ENCODE data around the gene KCNQ1OT1.

Gene KCNQ1OT1

DNA sequence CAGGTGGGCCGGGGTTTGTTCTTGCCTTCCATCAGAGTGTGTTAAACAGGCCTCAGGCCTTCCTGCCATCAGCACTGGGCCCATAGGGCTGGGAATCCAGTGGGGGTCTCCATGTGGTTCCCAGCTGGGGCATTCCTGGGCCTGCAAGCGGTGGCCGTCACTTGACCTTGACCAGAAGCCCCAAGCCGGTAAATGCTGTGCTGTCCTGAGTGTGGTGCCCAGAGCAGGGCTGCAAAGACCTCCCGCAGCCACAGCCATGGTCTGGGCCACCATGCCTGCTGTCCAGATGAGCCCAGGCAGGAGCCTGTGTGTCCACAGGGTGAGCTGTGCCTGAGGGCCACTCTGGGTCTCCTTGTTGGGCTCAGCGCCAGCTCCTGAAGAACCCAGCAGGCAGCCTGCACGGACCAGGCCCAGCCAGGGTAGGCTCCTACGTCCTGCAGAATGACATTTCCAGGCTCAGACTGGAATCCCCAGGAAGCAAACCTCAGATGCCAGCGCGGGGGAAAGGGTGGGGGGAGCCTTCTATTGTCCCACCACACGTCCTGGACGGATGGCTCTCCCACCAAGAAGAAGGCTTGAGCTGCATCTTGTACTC is 117.3 kb downstream of the KCNQ1OT1 start (continued):
- TF ChIP-seq IKZF3 (tag by site-specific recombination; IDR thresholded peaks at IDR 0.05), result no peak
- TF ChIP-seq, protein P1, sequence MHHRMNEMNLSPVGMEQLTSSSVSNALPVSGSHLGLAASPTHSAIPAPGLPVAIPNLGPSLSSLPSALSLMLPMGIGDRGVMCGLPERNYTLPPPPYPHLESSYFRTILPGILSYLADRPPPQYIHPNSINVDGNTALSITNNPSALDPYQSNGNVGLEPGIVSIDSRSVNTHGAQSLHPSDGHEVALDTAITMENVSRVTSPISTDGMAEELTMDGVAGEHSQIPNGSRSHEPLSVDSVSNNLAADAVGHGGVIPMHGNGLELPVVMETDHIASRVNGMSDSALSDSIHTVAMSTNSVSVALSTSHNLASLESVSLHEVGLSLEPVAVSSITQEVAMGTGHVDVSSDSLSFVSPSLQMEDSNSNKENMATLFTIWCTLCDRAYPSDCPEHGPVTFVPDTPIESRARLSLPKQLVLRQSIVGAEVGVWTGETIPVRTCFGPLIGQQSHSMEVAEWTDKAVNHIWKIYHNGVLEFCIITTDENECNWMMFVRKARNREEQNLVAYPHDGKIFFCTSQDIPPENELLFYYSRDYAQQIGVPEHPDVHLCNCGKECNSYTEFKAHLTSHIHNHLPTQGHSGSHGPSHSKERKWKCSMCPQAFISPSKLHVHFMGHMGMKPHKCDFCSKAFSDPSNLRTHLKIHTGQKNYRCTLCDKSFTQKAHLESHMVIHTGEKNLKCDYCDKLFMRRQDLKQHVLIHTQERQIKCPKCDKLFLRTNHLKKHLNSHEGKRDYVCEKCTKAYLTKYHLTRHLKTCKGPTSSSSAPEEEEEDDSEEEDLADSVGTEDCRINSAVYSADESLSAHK (tag by site-specific recombination; IDR thresholded peaks at IDR 0.05), result no peak
- TF ChIP-seq, protein P2, sequence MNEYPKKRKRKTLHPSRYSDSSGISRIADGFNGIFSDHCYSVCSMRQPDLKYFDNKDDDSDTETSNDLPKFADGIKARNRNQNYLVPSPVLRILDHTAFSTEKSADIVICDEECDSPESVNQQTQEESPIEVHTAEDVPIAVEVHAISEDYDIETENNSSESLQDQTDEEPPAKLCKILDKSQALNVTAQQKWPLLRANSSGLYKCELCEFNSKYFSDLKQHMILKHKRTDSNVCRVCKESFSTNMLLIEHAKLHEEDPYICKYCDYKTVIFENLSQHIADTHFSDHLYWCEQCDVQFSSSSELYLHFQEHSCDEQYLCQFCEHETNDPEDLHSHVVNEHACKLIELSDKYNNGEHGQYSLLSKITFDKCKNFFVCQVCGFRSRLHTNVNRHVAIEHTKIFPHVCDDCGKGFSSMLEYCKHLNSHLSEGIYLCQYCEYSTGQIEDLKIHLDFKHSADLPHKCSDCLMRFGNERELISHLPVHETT (tag by site-specific recombination; IDR thresholded peaks at IDR 0.05), result no peak
- TF ChIP-seq ZNF830 (tag by site-specific recombination; IDR thresholded peaks at IDR 0.05; ENCODE audit: low read depth), result no peak

DNA sequence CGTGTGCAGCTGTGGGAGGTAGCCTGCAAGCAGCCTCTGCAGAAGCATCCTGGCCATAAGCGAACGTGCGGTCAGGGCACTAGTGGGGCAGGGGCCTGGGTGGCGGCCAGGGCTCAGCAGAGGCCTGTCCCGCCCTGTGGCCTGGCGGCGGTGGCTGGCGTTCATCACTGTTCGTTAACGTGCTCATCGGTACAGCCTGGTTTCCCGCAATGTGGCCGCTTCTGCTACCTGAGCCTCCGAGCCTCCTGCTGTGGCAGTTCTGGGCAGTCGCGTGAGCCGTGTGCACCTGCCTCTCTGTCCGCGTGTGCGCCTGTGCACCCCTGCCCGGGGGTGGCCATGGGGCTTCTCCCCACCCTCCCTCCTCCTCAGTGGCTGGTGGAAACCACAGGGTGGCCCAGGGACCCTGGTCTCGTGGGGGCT is 117.9 kb downstream of the KCNQ1OT1 start:
- no peaks in the 10 kb centered on the region for H3K4me1 ChIP-seq (ENCODE audit: control insufficient read depth, insufficient read depth, low read length)
- CTCF ChIA-PET, result no interaction called here

More for the DNA sequence above, 117.9 kb downstream of the KCNQ1OT1 start:
- H3K27ac ChIP-seq (ENCODE audit: extremely low read depth, low read depth, low read length), result no peak overlapping the region
- no peaks in the 10 kb centered on the region for H3K36me3 ChIP-seq (ENCODE audit: control insufficient read depth in 2 of 2, insufficient read depth in 1 of 2, low read length in 2 of 2)
- POLR2A ChIA-PET, result no interaction called here
- no peaks in the 10 kb centered on the region for H3K9me3 ChIP-seq (ENCODE audit: control insufficient read depth, insufficient read depth, low read depth, low read length)
- TF ChIP-seq ZNF792 (tag by site-specific recombination; IDR thresholded peaks at IDR 0.05) (no peak), ZNF555 (tag by site-specific recombination; conservative IDR thresholded peaks at IDR 0.05) (no peak), ZNF660 (tag by site-specific recombination; IDR thresholded peaks at IDR 0.05) (no peak), KLF1 (tag by site-specific recombination; IDR thresholded peaks at IDR 0.05) (no peak), WT1 (tag by site-specific recombination; IDR thresholded peaks at IDR 0.05) (no peak), YY2 (tag by site-specific recombination; IDR thresholded peaks at IDR 0.05) (no peak), ZNF350 (tag by site-specific recombination; IDR thresholded peaks at IDR 0.05) (no peak), ZNF423 (tag by site-specific recombination; IDR thresholded peaks at IDR 0.05) (no peak), GLI2 (tag by site-specific recombination; IDR thresholded peaks at IDR 0.05; ENCODE audit: borderline replicate concordance, low read depth) (no peak), ZNF174 (tag by site-specific recombination; IDR thresholded peaks at IDR 0.05) (no peak), ZNF140 (tag by site-specific recombination; IDR thresholded peaks at IDR 0.05) (no peak), SP3 (tag by site-specific recombination; IDR thresholded peaks at IDR 0.05) (no peak), REPIN1 (tag by site-specific recombination; IDR thresholded peaks at IDR 0.05; ENCODE audit: low read depth) (no peak), ZNF394 (tag by site-specific recombination; IDR thresholded peaks at IDR 0.05; ENCODE audit: borderline replicate concordance) (no peak)
- TF ChIP-seq, protein P3, sequence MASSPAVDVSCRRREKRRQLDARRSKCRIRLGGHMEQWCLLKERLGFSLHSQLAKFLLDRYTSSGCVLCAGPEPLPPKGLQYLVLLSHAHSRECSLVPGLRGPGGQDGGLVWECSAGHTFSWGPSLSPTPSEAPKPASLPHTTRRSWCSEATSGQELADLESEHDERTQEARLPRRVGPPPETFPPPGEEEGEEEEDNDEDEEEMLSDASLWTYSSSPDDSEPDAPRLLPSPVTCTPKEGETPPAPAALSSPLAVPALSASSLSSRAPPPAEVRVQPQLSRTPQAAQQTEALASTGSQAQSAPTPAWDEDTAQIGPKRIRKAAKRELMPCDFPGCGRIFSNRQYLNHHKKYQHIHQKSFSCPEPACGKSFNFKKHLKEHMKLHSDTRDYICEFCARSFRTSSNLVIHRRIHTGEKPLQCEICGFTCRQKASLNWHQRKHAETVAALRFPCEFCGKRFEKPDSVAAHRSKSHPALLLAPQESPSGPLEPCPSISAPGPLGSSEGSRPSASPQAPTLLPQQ (tag by site-specific recombination; IDR thresholded peaks at IDR 0.05), result no peak
- TF ChIP-seq, protein P4, sequence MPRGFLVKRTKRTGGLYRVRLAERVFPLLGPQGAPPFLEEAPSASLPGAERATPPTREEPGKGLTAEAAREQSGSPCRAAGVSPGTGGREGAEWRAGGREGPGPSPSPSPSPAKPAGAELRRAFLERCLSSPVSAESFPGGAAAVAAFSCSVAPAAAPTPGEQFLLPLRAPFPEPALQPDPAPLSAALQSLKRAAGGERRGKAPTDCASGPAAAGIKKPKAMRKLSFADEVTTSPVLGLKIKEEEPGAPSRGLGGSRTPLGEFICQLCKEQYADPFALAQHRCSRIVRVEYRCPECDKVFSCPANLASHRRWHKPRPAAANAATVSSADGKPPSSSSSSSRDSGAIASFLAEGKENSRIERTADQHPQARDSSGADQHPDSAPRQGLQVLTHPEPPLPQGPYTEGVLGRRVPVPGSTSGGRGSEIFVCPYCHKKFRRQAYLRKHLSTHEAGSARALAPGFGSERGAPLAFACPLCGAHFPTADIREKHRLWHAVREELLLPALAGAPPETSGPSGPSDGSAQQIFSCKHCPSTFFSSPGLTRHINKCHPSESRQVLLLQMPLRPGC (tag by site-specific recombination; IDR thresholded peaks at IDR 0.05), result no peak
- TF ChIP-seq, protein P5, sequence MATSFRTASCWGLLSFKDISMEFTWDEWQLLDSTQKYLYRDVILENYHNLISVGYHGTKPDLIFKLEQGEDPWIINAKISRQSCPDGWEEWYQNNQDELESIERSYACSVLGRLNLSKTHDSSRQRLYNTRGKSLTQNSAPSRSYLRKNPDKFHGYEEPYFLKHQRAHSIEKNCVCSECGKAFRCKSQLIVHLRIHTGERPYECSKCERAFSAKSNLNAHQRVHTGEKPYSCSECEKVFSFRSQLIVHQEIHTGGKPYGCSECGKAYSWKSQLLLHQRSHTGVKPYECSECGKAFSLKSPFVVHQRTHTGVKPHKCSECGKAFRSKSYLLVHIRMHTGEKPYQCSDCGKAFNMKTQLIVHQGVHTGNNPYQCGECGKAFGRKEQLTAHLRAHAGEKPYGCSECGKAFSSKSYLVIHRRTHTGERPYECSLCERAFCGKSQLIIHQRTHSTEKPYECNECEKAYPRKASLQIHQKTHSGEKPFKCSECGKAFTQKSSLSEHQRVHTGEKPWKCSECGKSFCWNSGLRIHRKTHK (tag by site-specific recombination; IDR thresholded peaks at IDR 0.05), result no peak
- TF ChIP-seq, protein P6, sequence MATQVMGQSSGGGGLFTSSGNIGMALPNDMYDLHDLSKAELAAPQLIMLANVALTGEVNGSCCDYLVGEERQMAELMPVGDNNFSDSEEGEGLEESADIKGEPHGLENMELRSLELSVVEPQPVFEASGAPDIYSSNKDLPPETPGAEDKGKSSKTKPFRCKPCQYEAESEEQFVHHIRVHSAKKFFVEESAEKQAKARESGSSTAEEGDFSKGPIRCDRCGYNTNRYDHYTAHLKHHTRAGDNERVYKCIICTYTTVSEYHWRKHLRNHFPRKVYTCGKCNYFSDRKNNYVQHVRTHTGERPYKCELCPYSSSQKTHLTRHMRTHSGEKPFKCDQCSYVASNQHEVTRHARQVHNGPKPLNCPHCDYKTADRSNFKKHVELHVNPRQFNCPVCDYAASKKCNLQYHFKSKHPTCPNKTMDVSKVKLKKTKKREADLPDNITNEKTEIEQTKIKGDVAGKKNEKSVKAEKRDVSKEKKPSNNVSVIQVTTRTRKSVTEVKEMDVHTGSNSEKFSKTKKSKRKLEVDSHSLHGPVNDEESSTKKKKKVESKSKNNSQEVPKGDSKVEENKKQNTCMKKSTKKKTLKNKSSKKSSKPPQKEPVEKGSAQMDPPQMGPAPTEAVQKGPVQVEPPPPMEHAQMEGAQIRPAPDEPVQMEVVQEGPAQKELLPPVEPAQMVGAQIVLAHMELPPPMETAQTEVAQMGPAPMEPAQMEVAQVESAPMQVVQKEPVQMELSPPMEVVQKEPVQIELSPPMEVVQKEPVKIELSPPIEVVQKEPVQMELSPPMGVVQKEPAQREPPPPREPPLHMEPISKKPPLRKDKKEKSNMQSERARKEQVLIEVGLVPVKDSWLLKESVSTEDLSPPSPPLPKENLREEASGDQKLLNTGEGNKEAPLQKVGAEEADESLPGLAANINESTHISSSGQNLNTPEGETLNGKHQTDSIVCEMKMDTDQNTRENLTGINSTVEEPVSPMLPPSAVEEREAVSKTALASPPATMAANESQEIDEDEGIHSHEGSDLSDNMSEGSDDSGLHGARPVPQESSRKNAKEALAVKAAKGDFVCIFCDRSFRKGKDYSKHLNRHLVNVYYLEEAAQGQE (tag by site-specific recombination; IDR thresholded peaks at IDR 0.05), result no peak
- H3K4me3 ChIP-seq (ENCODE audit: low read depth, low read length), result no peak overlapping the region

All from HEK293 (cell line).